ENCODE measurements around the gene KRT82.
A peak's percentile ranks its signal among the peaks of the same experiment; 100 is the strongest.

The KRT82 gene

DNA sequence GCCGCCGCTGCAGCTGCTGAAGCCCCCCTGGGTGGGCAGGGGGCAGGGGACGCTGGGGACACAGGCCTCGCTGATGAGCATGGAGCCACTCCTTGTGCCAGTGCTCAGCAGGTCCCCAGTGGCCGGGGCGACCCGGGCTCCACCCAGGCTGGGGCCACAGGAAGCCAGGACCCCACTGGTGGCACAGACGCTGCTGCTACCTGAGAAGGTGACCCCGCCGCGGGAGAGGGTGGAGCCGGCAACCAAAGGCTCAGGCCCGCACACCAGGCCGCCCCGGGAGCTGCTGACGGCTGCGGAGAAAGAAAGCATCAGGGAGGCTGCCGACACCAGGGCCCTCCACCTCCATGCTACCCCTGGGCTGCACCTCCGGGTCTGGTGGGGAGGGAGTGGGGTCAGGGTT lies 28.0 kb downstream of the KRT82 start:
- H3K4me3 ChIP-seq (ENCODE audit: low read length): no peak overlapping the region
- DNase-seq (ENCODE audit: low read depth): no peak
- TF ChIP-seq, protein P1, sequence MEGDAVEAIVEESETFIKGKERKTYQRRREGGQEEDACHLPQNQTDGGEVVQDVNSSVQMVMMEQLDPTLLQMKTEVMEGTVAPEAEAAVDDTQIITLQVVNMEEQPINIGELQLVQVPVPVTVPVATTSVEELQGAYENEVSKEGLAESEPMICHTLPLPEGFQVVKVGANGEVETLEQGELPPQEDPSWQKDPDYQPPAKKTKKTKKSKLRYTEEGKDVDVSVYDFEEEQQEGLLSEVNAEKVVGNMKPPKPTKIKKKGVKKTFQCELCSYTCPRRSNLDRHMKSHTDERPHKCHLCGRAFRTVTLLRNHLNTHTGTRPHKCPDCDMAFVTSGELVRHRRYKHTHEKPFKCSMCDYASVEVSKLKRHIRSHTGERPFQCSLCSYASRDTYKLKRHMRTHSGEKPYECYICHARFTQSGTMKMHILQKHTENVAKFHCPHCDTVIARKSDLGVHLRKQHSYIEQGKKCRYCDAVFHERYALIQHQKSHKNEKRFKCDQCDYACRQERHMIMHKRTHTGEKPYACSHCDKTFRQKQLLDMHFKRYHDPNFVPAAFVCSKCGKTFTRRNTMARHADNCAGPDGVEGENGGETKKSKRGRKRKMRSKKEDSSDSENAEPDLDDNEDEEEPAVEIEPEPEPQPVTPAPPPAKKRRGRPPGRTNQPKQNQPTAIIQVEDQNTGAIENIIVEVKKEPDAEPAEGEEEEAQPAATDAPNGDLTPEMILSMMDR (IDR thresholded peaks at IDR 0.05; ENCODE audit: insufficient read depth, low read depth, low read length, missing control alignments): no peak

DNA sequence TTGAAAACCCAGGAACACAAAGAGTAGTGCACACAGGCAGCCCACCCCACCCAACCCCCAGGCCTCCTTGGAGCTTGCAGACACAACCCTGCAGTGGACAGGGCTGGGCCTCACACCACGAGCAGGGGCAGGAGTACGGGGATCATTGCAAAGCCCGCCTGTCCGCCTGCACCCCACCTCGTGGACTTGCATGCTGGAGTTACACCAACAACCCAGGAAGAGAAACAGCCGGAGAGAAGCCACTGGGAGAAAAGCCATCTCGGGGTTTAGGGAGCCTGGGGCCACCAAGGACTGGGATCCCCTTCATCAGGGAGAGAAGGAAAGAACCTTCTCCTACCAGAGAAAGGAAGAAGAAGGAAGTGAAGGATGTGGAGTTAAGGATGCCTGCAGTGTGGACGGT lies 28.9 kb downstream of the KRT82 start:
- H3K4me3 ChIP-seq (ENCODE audit: low read length): no peak overlapping the region
- TF ChIP-seq, protein P1 (IDR thresholded peaks at IDR 0.05; ENCODE audit: insufficient read depth, low read depth, low read length, missing control alignments): no peak
- DNase-seq (ENCODE audit: low read depth): no peak

DNA sequence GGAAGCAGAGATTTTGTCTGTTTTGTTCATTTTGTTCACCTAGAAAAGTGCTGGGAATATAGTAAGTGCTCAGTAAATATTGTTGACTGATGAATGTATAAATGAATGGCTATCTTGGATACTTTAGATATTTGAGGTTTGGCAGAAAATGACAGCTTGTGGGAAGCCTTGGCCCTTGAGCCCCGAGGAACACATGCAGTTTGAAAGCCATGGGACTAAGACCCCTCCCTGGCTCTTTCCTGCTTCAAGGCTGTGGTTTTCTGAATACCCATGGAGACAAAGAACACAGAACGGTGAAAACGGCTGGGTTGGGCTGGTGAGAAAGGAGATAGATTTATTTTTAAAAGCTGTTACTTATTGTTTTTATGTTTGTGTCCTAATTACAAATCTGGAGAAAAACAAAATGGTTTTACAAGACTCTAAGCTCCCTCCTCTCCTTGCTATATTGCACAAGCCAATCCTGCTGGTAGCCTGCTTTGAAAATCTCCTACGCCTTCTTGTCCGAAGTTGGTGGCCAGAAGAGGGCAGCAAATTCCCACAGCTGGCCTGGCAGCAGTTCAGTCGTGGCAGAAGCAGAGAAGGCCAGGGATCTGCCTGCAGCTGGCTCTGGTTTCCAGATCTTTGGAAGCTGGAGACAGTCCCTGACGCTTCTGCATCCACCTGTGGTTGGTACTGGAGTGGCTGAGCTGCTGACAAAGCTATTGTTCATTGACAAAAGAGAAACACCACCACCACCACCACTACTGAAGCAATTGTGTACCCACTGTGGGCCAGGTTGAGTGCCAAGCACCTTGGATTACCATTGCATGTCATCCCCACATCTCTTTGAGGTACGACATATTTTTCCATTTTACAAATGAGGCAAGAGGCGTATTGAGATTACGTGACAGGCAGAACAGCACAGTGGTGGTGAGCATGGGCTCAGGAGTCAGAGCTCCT lies 33.6 kb downstream of the KRT82 start:
- no peak overlapping the region for H3K4me3 ChIP-seq (ENCODE audit: low read length)
- TF ChIP-seq, protein P1 (IDR thresholded peaks at IDR 0.05; ENCODE audit: insufficient read depth, low read depth, low read length, missing control alignments): peak; percentile 97
- DNase-seq (ENCODE audit: low read depth): peak; percentile 93

DNA sequence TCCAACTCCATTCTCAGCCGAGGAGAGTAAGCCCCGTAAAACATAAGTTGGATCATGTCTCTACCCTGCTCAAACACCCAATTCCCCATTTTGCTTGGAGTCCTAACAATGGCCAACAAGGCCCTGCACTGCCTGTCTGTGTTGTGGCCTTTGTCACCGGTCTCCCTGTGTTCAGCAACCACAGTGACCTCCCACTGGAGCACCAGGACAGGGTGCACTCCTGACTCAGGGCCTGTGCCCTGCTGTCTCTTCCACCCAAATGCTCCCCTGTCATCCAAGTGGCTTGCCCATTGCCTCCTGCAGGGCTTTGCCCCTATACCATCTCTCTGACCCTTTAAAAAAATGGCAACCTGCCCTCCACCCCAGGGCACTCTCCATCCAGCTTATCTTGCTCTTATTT lies 34.4 kb downstream of the KRT82 start:
- TF ChIP-seq, protein P1 (IDR thresholded peaks at IDR 0.05; ENCODE audit: insufficient read depth, low read depth, low read length, missing control alignments): no peak
- no peak overlapping the region for H3K4me3 ChIP-seq (ENCODE audit: low read length)

DNA sequence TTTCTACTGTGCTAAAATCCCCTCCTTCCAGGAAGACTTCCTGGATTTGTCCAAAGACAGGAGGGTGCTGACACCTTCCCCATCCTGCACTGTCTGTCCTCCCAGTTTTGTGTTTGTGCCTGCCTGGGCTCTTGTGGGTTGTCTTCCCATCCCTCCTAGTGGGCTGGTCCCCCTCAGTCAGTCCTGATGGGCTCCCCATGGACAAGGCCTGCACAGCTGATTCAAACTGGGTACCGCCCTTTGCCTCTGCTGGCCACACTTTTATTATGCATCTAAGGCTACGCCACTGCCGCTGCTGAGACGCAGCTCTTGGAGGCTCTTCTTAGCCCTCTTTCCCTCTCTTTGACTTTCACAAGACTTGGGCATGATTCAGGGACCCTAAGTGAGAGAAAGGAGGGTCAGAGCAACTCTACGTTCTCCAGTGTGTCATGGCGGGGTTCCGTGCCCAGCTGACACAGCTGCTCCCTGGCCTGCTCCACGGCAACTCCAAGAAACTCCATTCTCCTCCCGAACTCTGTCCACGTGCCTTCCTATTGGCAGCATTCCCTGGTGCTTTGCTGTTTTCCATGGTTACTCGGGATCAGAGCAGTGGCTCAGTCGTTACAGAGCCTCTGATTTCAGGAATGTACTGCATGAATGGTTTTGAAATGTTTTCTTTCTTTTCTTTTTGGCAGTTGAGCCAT lies 35.1 kb downstream of the KRT82 start:
- H3K4me3 ChIP-seq (ENCODE audit: low read length): no peak overlapping the region
- DNase-seq (ENCODE audit: low read depth): no peak
- TF ChIP-seq, protein P1 (IDR thresholded peaks at IDR 0.05; ENCODE audit: insufficient read depth, low read depth, low read length, missing control alignments): no peak

More for the DNA sequence above, 34.4 kb downstream of the KRT82 start:
- DNase-seq (ENCODE audit: low read depth): no peak

DNA sequence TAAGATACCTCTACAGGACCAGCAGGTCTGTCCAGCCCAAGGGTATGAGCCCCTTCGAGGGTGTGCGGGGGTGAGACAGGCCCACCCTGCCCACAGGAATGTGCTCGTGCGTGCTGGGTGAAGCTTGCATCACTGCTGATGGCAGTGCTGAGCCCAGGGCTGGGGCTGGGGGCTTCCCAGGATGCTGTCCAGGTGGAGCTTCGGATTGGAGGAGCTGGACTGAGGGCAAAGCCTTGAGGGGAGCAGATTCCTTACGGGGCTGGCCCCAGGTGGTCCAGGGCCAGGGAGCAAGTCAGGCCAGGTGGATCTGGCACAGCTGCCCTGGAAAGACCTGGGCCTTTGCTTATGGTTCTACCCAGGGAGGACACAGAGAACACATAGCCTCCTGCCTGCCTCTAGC lies 36.3 kb downstream of the KRT82 start:
- no peak overlapping the region for H3K4me3 ChIP-seq (ENCODE audit: low read length)
- no peak for DNase-seq (ENCODE audit: low read depth)
- TF ChIP-seq, protein P1 (IDR thresholded peaks at IDR 0.05; ENCODE audit: insufficient read depth, low read depth, low read length, missing control alignments): no peak
